Esophagus squamous epithelium (tissue), 5 donors: ENCODE data around the gene ZSCAN5B. TPM values are rescaled to one million over a fixed set of nuclear protein-coding genes. Genes with fewer than 3 reads are reported as not detected.
"Not testable (repeated sequence)": the region's sequence is repeated elsewhere in the genome, so short reads cannot be mapped to it uniquely, and the experiment has no call there.

Experiments used
- DNase-seq: peaks from one replicate; lab custom pipeline; 2025; lab: John Stamatoyannopoulos, UW
- H3K27ac ChIP-seq, 4 donors: fragments of 200-600 bp; sonication (generic); one replicate each; pipeline ENCODE4 v1.5.1; 2016 to 2019; ENCODE audit warnings: mild to moderate bottlenecking in 1 of 4
- H3K27me3 ChIP-seq, 4 donors: fragments of 200-600 bp; sonication (generic); 1 replicate in 3 of 4; 2 replicates in 1 of 4; pipeline versions ENCODE4 v1.5.1 to v1.6.0; 2017 to 2021; ENCODE audit warnings: antibody characterized with exemption in 1 of 4
- H3K36me3 ChIP-seq, 3 donors: fragments of 200-600 bp; sonication (generic); one replicate each; pipeline ENCODE4 v1.5.1; 2016 to 2019
- H3K4me1 ChIP-seq, 3 donors: fragments of 200-600 bp; sonication (generic); one replicate each; pipeline ENCODE4 v1.5.1; 2017 to 2019
- H3K4me3 ChIP-seq, 4 donors: fragments of 200-600 bp; sonication (generic); 1 replicate in 3 of 4; 2 replicates in 1 of 4; pipeline ENCODE4 v1.5.1; 2016 to 2019; ENCODE audit warnings: mild to moderate bottlenecking in 2 of 4, moderate library complexity in 1 of 4
- H3K9me3 ChIP-seq, 3 donors: fragments of 200-600 bp; sonication (generic); one replicate each; pipeline ENCODE4 v1.5.1; 2016 to 2019
- POLR2A ChIP-seq, 4 donors: fragments of 450-650 bp; IDR thresholded peaks; one replicate each; pipeline ENCODE4 v1.6.1; 2017; ENCODE audit warnings: antibody characterized with exemption in 4 of 4, mild to moderate bottlenecking in 4 of 4, moderate library complexity in 3 of 4
- WGBS, 2 donors: methylation state at CpG; one replicate each; pipeline ENCODE4 v1.1.5; 2018; 5-methylcytosine and 5-hydroxymethylcytosine counted together
- intact Hi-C: fragments of 100-400 bp; cut with DNase I; formaldehyde crosslinking; loops from one replicate; pipeline ENCODE4 v1.15.0; 2022
- total RNA-seq, 4 donors: library from RNA; depleted of rRNA; stranded (reverse); fragments of >200 nt; gene quantifications; one replicate each; pipeline ENCODE4 v1.1.0, GENCODE V29; 2016
- TF ChIP-seq, protein P1 (sequence below), 6 experiments: fragments of 450-650 bp in 4 of 6; fragments of 200-600 bp in 2 of 6; sonication (generic) in 2 of 6; IDR thresholded peaks; one replicate each; pipeline ENCODE4 v1.5.1; 2016 to 2019; ENCODE audit warnings: antibody characterized with exemption in 6 of 6, mild to moderate bottlenecking in 4 of 6, moderate library complexity in 4 of 6
- donor health status: DM: yes; HTN: yes; CAD: no.

Gene ZSCAN5B
- total RNA-seq, 4 donors from 2014 or later, result not detected

DNA sequence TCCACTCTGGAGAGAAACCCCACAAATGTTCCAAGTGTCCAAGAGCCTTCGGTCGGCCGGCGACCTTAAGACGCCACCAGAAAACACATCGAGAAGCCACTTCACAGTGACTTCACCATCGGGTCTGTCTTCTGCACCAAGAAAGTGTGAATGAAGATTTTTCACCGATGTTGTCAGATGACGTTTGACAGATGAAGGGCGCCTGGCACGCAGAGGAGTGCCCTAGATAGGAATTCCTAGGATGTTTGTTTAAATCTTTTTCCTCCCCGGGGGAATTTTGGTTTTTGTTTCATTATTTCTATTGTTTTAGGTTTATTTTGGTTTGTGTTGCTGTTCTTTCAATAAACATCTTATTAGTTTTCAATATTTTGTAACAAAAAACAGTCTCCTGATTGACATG lies 11.5 kb upstream of the ZSCAN5B start:
- H3K4me1 ChIP-seq, result no peaks in the 10 kb centered on the region
- no peak overlapping the region for H3K4me3 ChIP-seq
- no peaks in the 10 kb centered on the region for H3K36me3 ChIP-seq
- 72 to 80% methylated on average over 12 of the region's 12 CpGs for WGBS, 2 donors
- intact Hi-C loops, result no loop called here
- peaks cover 0 to 8% (median 0%) of the 10 kb centered on the region in 4 donors for H3K27me3 ChIP-seq
- TF ChIP-seq, protein P1, sequence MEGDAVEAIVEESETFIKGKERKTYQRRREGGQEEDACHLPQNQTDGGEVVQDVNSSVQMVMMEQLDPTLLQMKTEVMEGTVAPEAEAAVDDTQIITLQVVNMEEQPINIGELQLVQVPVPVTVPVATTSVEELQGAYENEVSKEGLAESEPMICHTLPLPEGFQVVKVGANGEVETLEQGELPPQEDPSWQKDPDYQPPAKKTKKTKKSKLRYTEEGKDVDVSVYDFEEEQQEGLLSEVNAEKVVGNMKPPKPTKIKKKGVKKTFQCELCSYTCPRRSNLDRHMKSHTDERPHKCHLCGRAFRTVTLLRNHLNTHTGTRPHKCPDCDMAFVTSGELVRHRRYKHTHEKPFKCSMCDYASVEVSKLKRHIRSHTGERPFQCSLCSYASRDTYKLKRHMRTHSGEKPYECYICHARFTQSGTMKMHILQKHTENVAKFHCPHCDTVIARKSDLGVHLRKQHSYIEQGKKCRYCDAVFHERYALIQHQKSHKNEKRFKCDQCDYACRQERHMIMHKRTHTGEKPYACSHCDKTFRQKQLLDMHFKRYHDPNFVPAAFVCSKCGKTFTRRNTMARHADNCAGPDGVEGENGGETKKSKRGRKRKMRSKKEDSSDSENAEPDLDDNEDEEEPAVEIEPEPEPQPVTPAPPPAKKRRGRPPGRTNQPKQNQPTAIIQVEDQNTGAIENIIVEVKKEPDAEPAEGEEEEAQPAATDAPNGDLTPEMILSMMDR (IDR thresholded peaks at IDR 0.05), result no peak
- TF ChIP-seq POLR2A (IDR thresholded peaks at IDR 0.05), result no peak
- DNase-seq, result no peak
- H3K27ac ChIP-seq, result no peak overlapping the region
- H3K9me3 ChIP-seq, result no peaks in the 10 kb centered on the region

DNA sequence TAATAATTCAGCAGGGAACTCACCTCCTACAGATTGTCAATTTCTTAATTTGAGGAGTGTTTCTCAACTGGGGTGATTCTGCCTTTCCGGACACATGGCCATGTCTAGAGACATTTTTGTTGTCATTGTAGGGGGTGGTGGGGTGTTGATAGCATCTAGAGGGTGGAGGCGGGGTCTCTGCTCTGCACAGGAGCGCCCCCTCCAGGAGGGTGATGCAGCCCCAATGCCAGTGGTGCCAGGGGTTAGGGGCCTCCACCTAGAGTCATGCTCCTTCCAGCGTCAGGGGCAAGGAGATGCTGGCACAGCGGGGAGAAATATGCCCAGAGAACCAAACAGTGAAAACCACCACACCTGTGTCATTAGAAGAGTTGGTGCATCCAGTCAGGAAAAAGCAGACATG lies 10.0 kb upstream of the ZSCAN5B start:
- H3K4me1 ChIP-seq, H3K27ac ChIP-seq, DNase-seq, intact Hi-C loops, H3K4me3 ChIP-seq, H3K27me3 ChIP-seq, H3K9me3 ChIP-seq, H3K36me3 ChIP-seq: not testable (repeated sequence)
- 100% methylated on average over 1 of the region's 5 CpGs; no CpG with 5 or more reads in 1 of the 2 donors for WGBS, 2 donors

DNA sequence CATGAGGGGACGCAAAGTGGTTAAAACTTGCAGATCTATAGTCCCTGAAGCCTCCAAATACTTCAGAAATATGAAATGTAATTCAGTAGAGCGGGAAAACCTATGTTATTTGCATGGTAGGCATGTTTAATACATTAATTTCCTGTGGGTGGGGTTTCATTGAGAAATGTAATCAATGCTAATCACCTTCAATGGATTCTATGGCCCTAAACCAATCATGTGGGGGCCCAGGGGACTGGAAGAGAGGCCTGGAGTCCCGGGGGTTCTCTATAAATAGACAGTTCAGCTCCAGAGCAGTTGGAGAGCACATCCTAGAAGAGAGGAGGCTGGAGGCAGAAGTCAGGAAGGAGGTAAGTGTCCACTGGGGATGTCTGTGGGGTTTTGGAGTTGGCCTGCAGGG lies 4.4 kb upstream of the ZSCAN5B start, which contains the start of gene ZSCAN5C:
Gene ZSCAN5C (plus strand): TSS at position 301 of the 400 bp plus-strand sequence. CDS start 3,641 bp downstream, outside the sequence.
- WGBS, 2 donors, result 62 to 65% methylated on average over 3 of the region's 3 CpGs
- Histone ChIP-seq H3K4me3 (no peak within 1 kb of the TSS), H3K9me3 (no peaks in the 10 kb centered on the region), H3K4me1 (no peaks in the 10 kb centered on the region), H3K36me3 (no peaks in the 10 kb centered on the region), H3K27me3 (no peaks in the 10 kb centered on the region), H3K27ac (no peak within 1 kb of the TSS)
- intact Hi-C loops, result no loop called here
- no peak for DNase-seq
- no peak for TF ChIP-seq POLR2A (IDR thresholded peaks at IDR 0.05)
- TF ChIP-seq, protein P1 (IDR thresholded peaks at IDR 0.05), result no peak

DNA sequence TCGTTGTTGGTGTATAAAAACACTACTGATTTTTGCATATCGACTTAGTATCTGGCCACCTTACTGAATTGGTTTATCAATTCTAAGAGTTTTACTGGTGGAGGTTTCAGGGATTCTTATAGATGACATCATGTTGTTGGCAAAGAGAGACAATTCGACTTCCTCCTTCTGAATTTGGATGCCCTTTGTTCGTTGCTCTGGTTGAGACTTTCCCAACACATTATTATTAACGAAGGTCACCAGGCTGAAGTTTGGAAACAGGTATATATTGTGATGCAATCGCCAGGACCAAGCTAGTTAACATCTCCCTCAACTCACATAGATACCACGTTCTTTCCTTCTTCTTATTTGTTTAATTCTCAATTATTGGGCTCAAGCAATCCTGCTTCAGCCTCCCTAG lies 2.1 kb upstream of the ZSCAN5B start:
- H3K36me3 ChIP-seq, result no peaks in the 10 kb centered on the region
- no peak for TF ChIP-seq POLR2A (IDR thresholded peaks at IDR 0.05)
- TF ChIP-seq, protein P1 (IDR thresholded peaks at IDR 0.05), result no peak
- no peak overlapping the region for H3K27ac ChIP-seq
- intact Hi-C loops, result no loop called here
- no peaks in the 10 kb centered on the region for H3K27me3 ChIP-seq
- no peak for DNase-seq
- H3K9me3 ChIP-seq, result no peaks in the 10 kb centered on the region
- 53 to 70% methylated on average over 7 of the region's 7 CpGs for WGBS, 2 donors
- no peak overlapping the region for H3K4me3 ChIP-seq
- H3K4me1 ChIP-seq, result no peaks in the 10 kb centered on the region

DNA sequence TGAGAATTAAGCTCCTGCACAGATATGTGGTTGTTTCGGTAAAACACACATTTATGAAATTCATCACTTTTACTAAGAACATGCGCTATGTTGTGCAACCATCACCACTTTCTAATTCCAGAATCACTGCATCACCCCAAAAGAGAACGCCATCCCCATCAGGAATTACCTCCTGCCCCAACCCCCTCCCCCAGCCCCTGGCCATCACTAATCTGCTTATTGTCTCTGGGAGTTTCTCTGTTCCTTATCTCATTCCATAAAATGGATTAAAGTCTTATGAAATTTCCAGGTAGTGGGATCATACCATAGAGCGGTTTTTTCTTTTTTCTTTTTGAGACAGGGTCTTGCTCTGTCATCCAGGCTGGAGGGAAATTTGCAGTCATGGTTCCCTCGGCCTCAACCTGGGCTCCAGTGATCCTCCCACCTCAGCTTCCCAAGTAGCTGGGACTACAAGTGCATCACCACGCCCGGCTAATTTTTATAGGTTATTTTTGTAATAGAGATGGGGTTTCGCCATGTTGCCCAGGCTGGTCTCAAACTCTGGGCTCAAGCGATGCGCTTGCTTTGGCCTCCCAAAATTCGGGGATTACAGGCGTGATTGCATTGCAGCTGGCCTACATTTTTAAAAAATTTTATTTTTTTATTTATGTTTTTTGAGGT lies 3.5 kb downstream of the ZSCAN5B start:
- WGBS, 2 donors, result 81 to 84% methylated on average over 11 to 12 of the region's 12 CpGs
- TF ChIP-seq, protein P1 (IDR thresholded peaks at IDR 0.05), result no peak
- TF ChIP-seq POLR2A (IDR thresholded peaks at IDR 0.05), result no peak
- no peaks in the 10 kb centered on the region for H3K4me1 ChIP-seq
- no peak for DNase-seq
- H3K9me3 ChIP-seq, result no peaks in the 10 kb centered on the region
- H3K36me3 ChIP-seq, result no peaks in the 10 kb centered on the region
- H3K27me3 ChIP-seq, result no peaks in the 10 kb centered on the region
- no peak overlapping the region for H3K4me3 ChIP-seq
- intact Hi-C loops, result no loop called here
- no peak overlapping the region for H3K27ac ChIP-seq
